NT2/D1 (cell line): ENCODE results near the gene GGACT.

ENCODE experiments used
- SUZ12 ChIP-seq: IDR thresholded peaks from 2 replicates; pipeline ENCODE4 v1.6.1; 2011; ENCODE audit not compliant: insufficient read length, insufficient read depth; ENCODE audit errors: extremely low read depth
- YY1 ChIP-seq: IDR thresholded peaks from 2 replicates; pipeline ENCODE4 v1.6.1; 2011; ENCODE audit not compliant: insufficient read length, insufficient read depth
- ZNF274 ChIP-seq: IDR thresholded peaks from 2 replicates; pipeline ENCODE4 v1.6.1; 2011; ENCODE audit warnings: mild to moderate bottlenecking, low read depth, low read length

- no peak for TF ChIP-seq YY1
- no peak for TF ChIP-seq ZNF274
- no peak for TF ChIP-seq SUZ12
Measured at GRCh38 chr13:100513987-100514670, 74.5 kb downstream of the GGACT start.
